OCI-LY3 (cell line): Measurements from ENCODE around the gene MAGEC3.
A peak's percentile ranks its signal among the peaks of the same experiment; 100 is the strongest.

ENCODE experiments used
- H2AFZ ChIP-seq: fragments of 200-600, 300-600 bp; shearing (Covaris generic); 2 replicates; pipeline ENCODE4 v1.6.0; 2014; ENCODE audit warnings: antibody characterized with exemption, low read depth, low read length
- H3K27ac ChIP-seq: fragments of 200-600, 300-600 bp; sonication (generic); 2 replicates; pipeline ENCODE4 v1.5.1; 2014; ENCODE audit warnings: mild to moderate bottlenecking, low read length, moderate library complexity, mixed read lengths
- H3K27me3 ChIP-seq: fragments of 200-600, 300-600 bp; sonication (generic); 2 replicates; pipeline ENCODE4 v1.6.1; 2014; ENCODE audit warnings: low read depth, low read length, mixed read lengths
- H3K36me3 ChIP-seq: fragments of 200-600, 300-600 bp; sonication (generic); replicated peaks from 2 replicates; pipeline ENCODE3; 2014; ENCODE audit warnings: low read depth, low read length, mixed read lengths
- H3K4me1 ChIP-seq: fragments of 300-600, 200-600 bp; sonication (generic); 2 replicates; pipeline ENCODE4 v1.6.1; 2014; ENCODE audit warnings: low read length, mixed read lengths
- H3K4me2 ChIP-seq: fragments of 200-600, 300-600 bp; sonication (generic); 2 replicates; pipeline ENCODE4 v1.6.1; 2014; ENCODE audit warnings: low read length, mixed read lengths
- H3K4me3 ChIP-seq: fragments of 300-600, 200-600 bp; sonication (generic); 2 replicates; pipeline ENCODE4 v1.5.1; 2014; ENCODE audit warnings: antibody characterized with exemption, mild to moderate bottlenecking, low read length, moderate library complexity
- H3K79me2 ChIP-seq: fragments of 300-600, 200-600 bp; shearing (Covaris generic); 2 replicates; pipeline ENCODE4 v1.6.1; 2014; ENCODE audit warnings: mild to moderate bottlenecking, low read length, mixed read lengths
- H3K9ac ChIP-seq: fragments of 300-600, 200-600 bp; shearing (Covaris generic); 2 replicates; pipeline ENCODE4 v1.6.0; 2014; ENCODE audit warnings: mild to moderate bottlenecking, low read length, moderate library complexity
- H3K9me3 ChIP-seq: fragments of 200-600, 300-600 bp; shearing (Covaris generic); 2 replicates; pipeline ENCODE4 v1.6.1; 2014; ENCODE audit warnings: low read length, mixed read lengths; ENCODE audit not compliant: insufficient read depth
- H4K20me1 ChIP-seq: fragments of 200-600, 300-600 bp; sonication (generic); 2 replicates; pipeline ENCODE4 v1.6.1; 2016; ENCODE audit warnings: low read length, mixed read lengths; ENCODE audit not compliant: insufficient read depth
- EZH2phosphoT487 ChIP-seq: fragments of 200-600 bp; shearing (Covaris generic); IDR thresholded peaks from 2 replicates; pipeline ENCODE4 v1.6.1; 2018; ENCODE audit warnings: antibody characterized with exemption, mixed run types, low read depth
- TF ChIP-seq, protein P1 (sequence below): fragments of 200-600, 300-600 bp; sonication (generic); IDR thresholded peaks from 2 replicates; pipeline ENCODE4 v1.5.1; 2014; ENCODE audit warnings: antibody characterized with exemption, low read length, low read depth

MAGEC3 gene

DNA sequence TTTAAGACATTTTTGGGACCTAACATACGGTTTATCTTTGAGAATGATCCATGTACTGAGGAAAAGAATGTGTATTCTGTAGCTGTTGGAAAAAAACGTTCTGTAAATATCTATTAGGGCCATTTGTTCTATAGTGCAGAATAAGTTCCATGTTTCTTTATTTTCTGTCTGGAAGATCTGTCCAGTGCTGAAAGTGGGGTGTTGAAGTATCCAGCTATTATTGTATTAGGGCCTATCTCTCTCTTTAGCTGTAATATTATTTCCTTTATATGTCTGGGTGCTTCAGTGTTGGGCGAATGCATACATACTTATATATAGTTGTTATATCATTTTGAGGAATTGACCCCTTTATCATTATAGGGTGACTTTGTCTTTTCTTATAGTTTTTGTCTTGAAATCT lies 90.3 kb downstream of the MAGEC3 start:
- Histone ChIP-seq H3K79me2 (no peaks in the 10 kb centered on the region), H3K9me3 (no peaks in the 10 kb centered on the region), H3K36me3 (no peaks in the 10 kb centered on the region), H3K9ac (no peak overlapping the region), H4K20me1 (no peaks in the 10 kb centered on the region), H3K27ac (no peak overlapping the region), H3K27me3 (no peaks in the 10 kb centered on the region), H3K4me3 (no peak overlapping the region), H2AFZ (no peak overlapping the region), H3K4me1 (no peaks in the 10 kb centered on the region), H3K4me2 (no peak overlapping the region)
- TF ChIP-seq EZH2phosphoT487, result no peak
- TF ChIP-seq, protein P1, sequence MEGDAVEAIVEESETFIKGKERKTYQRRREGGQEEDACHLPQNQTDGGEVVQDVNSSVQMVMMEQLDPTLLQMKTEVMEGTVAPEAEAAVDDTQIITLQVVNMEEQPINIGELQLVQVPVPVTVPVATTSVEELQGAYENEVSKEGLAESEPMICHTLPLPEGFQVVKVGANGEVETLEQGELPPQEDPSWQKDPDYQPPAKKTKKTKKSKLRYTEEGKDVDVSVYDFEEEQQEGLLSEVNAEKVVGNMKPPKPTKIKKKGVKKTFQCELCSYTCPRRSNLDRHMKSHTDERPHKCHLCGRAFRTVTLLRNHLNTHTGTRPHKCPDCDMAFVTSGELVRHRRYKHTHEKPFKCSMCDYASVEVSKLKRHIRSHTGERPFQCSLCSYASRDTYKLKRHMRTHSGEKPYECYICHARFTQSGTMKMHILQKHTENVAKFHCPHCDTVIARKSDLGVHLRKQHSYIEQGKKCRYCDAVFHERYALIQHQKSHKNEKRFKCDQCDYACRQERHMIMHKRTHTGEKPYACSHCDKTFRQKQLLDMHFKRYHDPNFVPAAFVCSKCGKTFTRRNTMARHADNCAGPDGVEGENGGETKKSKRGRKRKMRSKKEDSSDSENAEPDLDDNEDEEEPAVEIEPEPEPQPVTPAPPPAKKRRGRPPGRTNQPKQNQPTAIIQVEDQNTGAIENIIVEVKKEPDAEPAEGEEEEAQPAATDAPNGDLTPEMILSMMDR, result no peak

DNA sequence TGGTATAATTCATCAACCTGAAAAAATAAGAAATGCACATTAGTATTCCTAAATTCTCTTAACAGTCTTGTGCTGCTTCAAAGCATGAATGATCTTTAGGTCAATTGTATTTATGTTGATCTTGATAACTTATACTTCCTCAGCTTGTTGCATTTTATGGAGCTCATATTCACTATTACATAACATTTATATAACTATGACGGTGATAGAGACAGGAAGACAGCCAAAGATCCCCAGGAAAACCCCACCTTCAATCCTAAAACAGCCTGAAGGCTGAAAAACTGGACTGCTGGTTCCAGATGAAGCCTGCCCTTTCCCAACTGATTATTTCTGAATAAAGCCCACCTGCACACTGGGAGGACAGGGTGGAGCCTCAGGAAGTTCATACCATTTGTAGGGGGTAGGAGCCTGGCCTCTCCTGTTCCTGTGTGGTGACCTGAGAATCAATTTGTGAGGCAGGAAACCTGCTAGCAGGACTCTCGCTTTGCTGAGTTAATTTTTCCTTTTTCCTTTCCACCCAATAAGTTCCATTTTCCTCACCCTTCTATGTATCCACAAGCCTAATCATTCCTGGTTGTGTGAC lies 96.0 kb downstream of the MAGEC3 start:
- H3K9ac ChIP-seq, result no peak overlapping the region
- no peak overlapping the region for H2AFZ ChIP-seq
- H3K4me3 ChIP-seq, result no peak overlapping the region
- H3K79me2 ChIP-seq, result no peaks in the 10 kb centered on the region
- H3K4me1 ChIP-seq, result no peaks in the 10 kb centered on the region
- no peaks in the 10 kb centered on the region for H3K36me3 ChIP-seq
- H3K27ac ChIP-seq, result no peak overlapping the region
- no peak overlapping the region for H3K4me2 ChIP-seq
- TF ChIP-seq, protein P1, result no peak
- no peak for TF ChIP-seq EZH2phosphoT487
- no peaks in the 10 kb centered on the region for H3K27me3 ChIP-seq
- H4K20me1 ChIP-seq, result no peaks in the 10 kb centered on the region
- H3K9me3 ChIP-seq, result no peaks in the 10 kb centered on the region

DNA sequence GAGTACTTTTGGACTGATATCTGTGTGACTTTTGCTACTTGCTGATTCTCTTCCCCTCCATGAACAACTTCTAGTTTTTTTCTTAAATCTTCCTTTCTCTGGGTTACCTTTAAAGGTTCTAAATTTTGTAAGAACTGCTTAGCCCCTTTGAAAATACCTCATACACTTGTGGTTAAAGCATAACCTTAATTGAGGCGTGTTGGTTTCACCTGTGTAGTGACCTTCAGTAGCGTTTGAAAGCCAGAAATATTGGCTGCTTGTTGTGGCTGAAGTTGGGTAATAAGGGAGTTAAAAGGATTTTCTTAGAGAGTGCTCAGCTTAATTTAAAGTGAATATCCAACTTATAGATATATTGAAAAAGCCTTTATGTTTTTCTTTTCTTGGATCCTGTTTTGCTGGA lies 97.5 kb downstream of the MAGEC3 start:
- Histone ChIP-seq H3K9me3 (no peaks in the 10 kb centered on the region), H3K4me3 (no peak overlapping the region), H3K4me2 (no peak overlapping the region), H3K27ac (no peak overlapping the region), H4K20me1 (no peaks in the 10 kb centered on the region), H3K36me3 (no peaks in the 10 kb centered on the region), H3K79me2 (no peaks in the 10 kb centered on the region), H3K27me3 (no peaks in the 10 kb centered on the region), H3K4me1 (no peaks in the 10 kb centered on the region), H3K9ac (no peak overlapping the region), H2AFZ (no peak overlapping the region)
- TF ChIP-seq, protein P1, result no peak
- TF ChIP-seq EZH2phosphoT487, result no peak

DNA sequence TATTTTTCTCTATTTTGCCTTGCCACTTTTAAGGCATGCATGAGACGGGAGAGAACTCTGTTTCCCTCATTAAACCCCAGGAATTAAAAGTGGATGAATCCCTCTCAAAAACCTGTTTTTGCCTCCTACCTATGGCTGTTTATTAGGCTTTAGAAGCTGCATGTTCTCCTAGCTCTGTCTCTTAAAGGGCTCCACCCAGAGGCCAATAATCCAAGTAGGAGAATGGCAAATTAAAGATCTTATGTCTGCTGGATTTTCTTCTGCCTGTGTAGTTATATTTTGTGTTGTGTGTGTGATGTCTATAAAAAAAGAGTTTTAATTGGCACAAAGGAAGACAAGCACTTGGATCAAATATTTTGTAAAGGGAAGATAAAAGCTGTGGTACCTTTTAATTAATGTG lies 98.0 kb downstream of the MAGEC3 start:
- H3K9ac ChIP-seq, result no peak overlapping the region
- no peaks in the 10 kb centered on the region for H3K36me3 ChIP-seq
- no peaks in the 10 kb centered on the region for H3K9me3 ChIP-seq
- H3K27ac ChIP-seq, result no peak overlapping the region
- no peaks in the 10 kb centered on the region for H3K27me3 ChIP-seq
- H2AFZ ChIP-seq, result no peak overlapping the region
- no peaks in the 10 kb centered on the region for H4K20me1 ChIP-seq
- H3K4me3 ChIP-seq, result no peak overlapping the region
- H3K4me1 ChIP-seq, result no peaks in the 10 kb centered on the region
- TF ChIP-seq, protein P1, result peak; percentile 48
- TF ChIP-seq EZH2phosphoT487, result no peak
- H3K4me2 ChIP-seq, result no peak overlapping the region
- no peaks in the 10 kb centered on the region for H3K79me2 ChIP-seq
